Left lung (tissue), 10 donors: ENCODE results near the gene DLG2. TPM values are rescaled to one million over a fixed set of nuclear protein-coding genes. Genes with fewer than 3 reads are reported as not detected.
A peak's percentile ranks its signal among the peaks of the same experiment; 100 is the strongest.

Experiments
- ATAC-seq: fragments of 200-7000 bp; cut with Tn5 transposase; one replicate; pipeline ENCODE4 v1.9.1; 2020; ENCODE audit warnings: moderate library complexity
- DNase-seq, 4 donors: peaks; one replicate each; pipeline ENCODE4 v3.0.0-alpha.2; 2013 to 2020
- H3K27ac ChIP-seq, 2 donors: fragments of 200-600 bp; sonication (generic) in 1 of 2; one replicate each; pipeline versions ENCODE4 v1.5.0 to v1.8.0; 2020 to 2021
- H3K27me3 ChIP-seq, 2 donors: fragments of 200-600 bp; sonication (generic) in 1 of 2; one replicate each; pipeline versions ENCODE4 v1.5.0 to v1.8.0; 2020 to 2021
- H3K36me3 ChIP-seq, 2 donors: fragments of 200-600 bp; sonication (generic) in 1 of 2; one replicate each; pipeline versions ENCODE4 v1.5.0 to v1.8.0; 2020 to 2021
- H3K4me1 ChIP-seq, 2 donors: fragments of 200-600 bp; one replicate each; pipeline ENCODE4 v1.8.0; 2021
- H3K4me3 ChIP-seq, 2 donors: fragments of 200-600 bp; sonication (generic) in 1 of 2; one replicate each; pipeline versions ENCODE4 v1.5.0 to v1.8.0; 2020 to 2021; ENCODE audit warnings: mild to moderate bottlenecking in 1 of 2
- H3K9me3 ChIP-seq, 2 donors: fragments of 200-600 bp; sonication (generic) in 1 of 2; one replicate each; pipeline versions ENCODE4 v1.5.0 to v1.8.0; 2020 to 2021
- intact Hi-C, 2 donors: fragments of 100-400 bp; cut with DNase I; formaldehyde crosslinking; loops; one replicate each; pipeline versions ENCODE4 v1.11.2 to v1.14.2; 2022
- polyA plus RNA-seq, 6 donors: library from polyadenylated mRNA; unstranded; fragments of 120-200 nt; gene quantifications; one replicate each; pipeline ENCODE4 v1.2.1, GENCODE V29; 2013; ENCODE audit not compliant: insufficient read length in 6 of 6
- total RNA-seq, 2 donors: library from RNA; stranded (reverse); fragmentation: NEBNext Ultra II Directional; extraction: Animal tissue kit (Norgen Biotek cat#: 25700); gene quantifications; one replicate each; pipeline ENCODE4 v1.2.1, GENCODE V29; 2021
- TF ChIP-seq, protein P1 (sequence below), 2 donors: fragments of 200-600 bp; sonication (generic) in 1 of 2; IDR thresholded peaks; one replicate each; pipeline versions ENCODE4 v1.5.0 to v1.8.0; 2021; ENCODE audit warnings: antibody characterized with exemption in 2 of 2
- donor health status: DM: no; HTN: yes; CAD: no.
- donor health status: DM: no; HTN: no; CAD: no.

DLG2 gene
- total and polyA plus RNA-seq, 8 donors = 4.5 to 15.0 (median 8.6) TPM

- H3K27ac ChIP-seq = no peak overlapping the region
- H3K27me3 ChIP-seq = no peaks in the 10 kb centered on the region
- TF ChIP-seq, protein P1, sequence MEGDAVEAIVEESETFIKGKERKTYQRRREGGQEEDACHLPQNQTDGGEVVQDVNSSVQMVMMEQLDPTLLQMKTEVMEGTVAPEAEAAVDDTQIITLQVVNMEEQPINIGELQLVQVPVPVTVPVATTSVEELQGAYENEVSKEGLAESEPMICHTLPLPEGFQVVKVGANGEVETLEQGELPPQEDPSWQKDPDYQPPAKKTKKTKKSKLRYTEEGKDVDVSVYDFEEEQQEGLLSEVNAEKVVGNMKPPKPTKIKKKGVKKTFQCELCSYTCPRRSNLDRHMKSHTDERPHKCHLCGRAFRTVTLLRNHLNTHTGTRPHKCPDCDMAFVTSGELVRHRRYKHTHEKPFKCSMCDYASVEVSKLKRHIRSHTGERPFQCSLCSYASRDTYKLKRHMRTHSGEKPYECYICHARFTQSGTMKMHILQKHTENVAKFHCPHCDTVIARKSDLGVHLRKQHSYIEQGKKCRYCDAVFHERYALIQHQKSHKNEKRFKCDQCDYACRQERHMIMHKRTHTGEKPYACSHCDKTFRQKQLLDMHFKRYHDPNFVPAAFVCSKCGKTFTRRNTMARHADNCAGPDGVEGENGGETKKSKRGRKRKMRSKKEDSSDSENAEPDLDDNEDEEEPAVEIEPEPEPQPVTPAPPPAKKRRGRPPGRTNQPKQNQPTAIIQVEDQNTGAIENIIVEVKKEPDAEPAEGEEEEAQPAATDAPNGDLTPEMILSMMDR (IDR thresholded peaks at IDR 0.05) = no peak
- peak in 1 of 4 donors; percentile 41 for DNase-seq
- H3K36me3 ChIP-seq = no peaks in the 10 kb centered on the region
- H3K4me1 ChIP-seq = no peaks in the 10 kb centered on the region
- intact Hi-C loops = no loop called here
- H3K4me3 ChIP-seq = no peak overlapping the region
- ATAC-seq = no peak
- peaks cover 0 to 29% of the 10 kb centered on the region in 2 donors for H3K9me3 ChIP-seq
These were observed 154.2 kb downstream of the DLG2 start for GRCh38 chr11:85472953-85473352.

GRCh38 chr11:85464283-85464682, 162.9 kb downstream of the DLG2 start:
- Histone ChIP-seq H3K27ac (no peak overlapping the region), H3K27me3 (no peaks in the 10 kb centered on the region), H3K4me3 (no peak overlapping the region), H3K4me1 (no peaks in the 10 kb centered on the region), H3K36me3 (no peaks in the 10 kb centered on the region), H3K9me3 (peaks cover 0 to 25% of the 10 kb centered on the region in 2 donors)
- DNase-seq = peak in 1 of 4 donors; percentile 9
- no peak for ATAC-seq
- intact Hi-C loops = no loop called here
- TF ChIP-seq, protein P1 (IDR thresholded peaks at IDR 0.05) = no peak

- no peaks in the 10 kb centered on the region for H3K4me1 ChIP-seq
- no peaks in the 10 kb centered on the region for H3K27me3 ChIP-seq
- no peak for DNase-seq
- H3K27ac ChIP-seq = no peak overlapping the region
- ATAC-seq = no peak
- intact Hi-C loops = no loop called here
- no peak overlapping the region for H3K4me3 ChIP-seq
- H3K9me3 ChIP-seq = peaks cover 0 to 64% of the 10 kb centered on the region in 2 donors
- H3K36me3 ChIP-seq = no peaks in the 10 kb centered on the region
- TF ChIP-seq, protein P1 (IDR thresholded peaks at IDR 0.05) = no peak
These were observed 167.8 kb downstream of the DLG2 start for GRCh38 chr11:85459304-85459703.

GRCh38 chr11:85444479-85444878, 182.7 kb downstream of the DLG2 start:
- no peaks in the 10 kb centered on the region for H3K4me1 ChIP-seq
- TF ChIP-seq, protein P1 (IDR thresholded peaks at IDR 0.05) = no peak
- H3K27me3 ChIP-seq = no peaks in the 10 kb centered on the region
- no peaks in the 10 kb centered on the region for H3K36me3 ChIP-seq
- ATAC-seq = no peak
- no peaks in the 10 kb centered on the region for H3K9me3 ChIP-seq
- DNase-seq = no peak
- no peak overlapping the region for H3K27ac ChIP-seq
- H3K4me3 ChIP-seq = no peak overlapping the region
- intact Hi-C loops = no loop called here

GRCh38 chr11:85440273-85440672, 186.9 kb downstream of the DLG2 start:
- no peak for DNase-seq
- Histone ChIP-seq H3K27me3 (no peaks in the 10 kb centered on the region), H3K9me3 (peaks cover 0 to 24% of the 10 kb centered on the region in 2 donors), H3K4me1 (no peaks in the 10 kb centered on the region), H3K36me3 (no peaks in the 10 kb centered on the region), H3K27ac (no peak overlapping the region), H3K4me3 (no peak overlapping the region)
- intact Hi-C loops = no loop called here
- ATAC-seq = no peak
- TF ChIP-seq, protein P1 (IDR thresholded peaks at IDR 0.05) = no peak
